GM18508 (cell line): ENCODE data around the gene USE1.

Experiments
- ATAC-seq: cut with Tn5 transposase; IDR thresholded peaks from one replicate; pipeline ENCODE4 v1.9.1; 2021; ENCODE audit warnings: moderate number of reproducible peaks; ENCODE audit not compliant: insufficient read depth, unreplicated experiment

The USE1 gene

DNA sequence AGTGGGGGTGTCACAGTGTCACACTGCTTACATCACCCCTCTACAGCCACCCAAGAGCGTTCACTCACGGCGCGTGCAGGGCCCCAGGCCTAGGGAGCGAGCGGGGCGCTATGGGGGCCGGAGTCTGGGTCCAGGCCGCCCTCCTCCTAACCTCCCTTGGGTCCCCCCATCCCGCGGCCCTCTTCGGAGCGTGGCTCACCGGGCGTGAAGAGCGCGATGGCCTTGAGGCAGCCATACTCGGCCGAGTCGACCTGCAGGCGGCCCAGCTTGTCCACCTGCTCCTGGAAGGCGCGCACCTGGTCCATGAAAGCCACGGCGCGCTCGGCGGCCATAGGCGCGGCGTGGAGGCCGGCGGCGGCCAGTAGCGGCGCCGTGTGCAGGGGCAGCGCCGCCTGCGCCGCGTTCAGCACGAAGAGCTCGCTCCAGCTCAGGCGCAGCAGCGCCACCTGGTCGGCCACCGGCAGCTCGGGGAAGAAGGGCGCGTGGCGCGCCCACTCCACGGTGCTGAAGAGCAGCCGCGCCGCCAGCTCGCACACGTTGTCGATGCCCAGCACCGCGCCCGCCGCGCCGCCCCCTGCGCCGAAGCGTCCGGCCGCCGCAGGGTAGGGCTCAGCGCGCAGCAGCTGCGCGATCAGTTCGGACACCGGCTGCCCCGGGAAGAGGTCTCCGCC, 20.3 kb downstream of the USE1 start:
- ATAC-seq, result no peak

DNA sequence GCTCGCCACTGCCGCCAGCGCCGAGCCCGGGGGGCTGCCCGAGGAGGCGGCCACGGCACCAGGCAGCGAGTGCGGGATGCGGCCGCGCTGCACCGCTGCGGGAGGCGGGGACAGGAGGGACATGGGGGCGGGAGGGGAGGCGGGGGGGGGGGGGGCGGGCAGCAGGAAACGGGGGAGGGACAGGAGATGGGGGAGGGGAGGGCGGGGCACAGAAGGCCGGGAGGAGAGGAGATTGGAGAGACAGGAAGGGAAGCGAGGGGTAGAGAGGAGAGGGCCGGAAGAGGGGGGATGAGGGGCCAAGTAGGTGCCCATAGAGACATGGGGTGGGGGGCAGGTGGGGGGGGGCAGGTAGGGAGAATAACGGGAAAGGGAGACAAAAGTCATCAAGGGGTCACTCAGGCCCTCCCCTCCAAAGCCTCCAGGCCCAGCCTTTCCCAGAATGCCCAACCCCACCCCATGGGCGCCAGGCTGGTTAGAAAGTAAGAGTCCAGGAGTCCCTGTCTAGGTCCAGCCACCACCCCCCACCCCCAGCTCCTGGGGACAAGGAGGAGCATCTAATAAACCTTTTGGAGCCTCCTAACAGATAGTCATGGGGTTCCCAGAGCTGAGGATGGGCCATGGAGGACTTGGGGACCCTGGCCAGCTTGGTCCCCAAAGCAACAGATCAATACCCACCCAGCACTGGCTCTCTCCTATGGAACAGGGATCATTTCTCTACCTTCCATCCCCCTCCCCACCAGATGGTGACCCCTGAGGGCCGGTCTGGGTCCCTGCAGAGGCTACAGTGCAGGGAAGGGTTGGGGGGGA, 21.0 kb downstream of the USE1 start:
- no peak for ATAC-seq

DNA sequence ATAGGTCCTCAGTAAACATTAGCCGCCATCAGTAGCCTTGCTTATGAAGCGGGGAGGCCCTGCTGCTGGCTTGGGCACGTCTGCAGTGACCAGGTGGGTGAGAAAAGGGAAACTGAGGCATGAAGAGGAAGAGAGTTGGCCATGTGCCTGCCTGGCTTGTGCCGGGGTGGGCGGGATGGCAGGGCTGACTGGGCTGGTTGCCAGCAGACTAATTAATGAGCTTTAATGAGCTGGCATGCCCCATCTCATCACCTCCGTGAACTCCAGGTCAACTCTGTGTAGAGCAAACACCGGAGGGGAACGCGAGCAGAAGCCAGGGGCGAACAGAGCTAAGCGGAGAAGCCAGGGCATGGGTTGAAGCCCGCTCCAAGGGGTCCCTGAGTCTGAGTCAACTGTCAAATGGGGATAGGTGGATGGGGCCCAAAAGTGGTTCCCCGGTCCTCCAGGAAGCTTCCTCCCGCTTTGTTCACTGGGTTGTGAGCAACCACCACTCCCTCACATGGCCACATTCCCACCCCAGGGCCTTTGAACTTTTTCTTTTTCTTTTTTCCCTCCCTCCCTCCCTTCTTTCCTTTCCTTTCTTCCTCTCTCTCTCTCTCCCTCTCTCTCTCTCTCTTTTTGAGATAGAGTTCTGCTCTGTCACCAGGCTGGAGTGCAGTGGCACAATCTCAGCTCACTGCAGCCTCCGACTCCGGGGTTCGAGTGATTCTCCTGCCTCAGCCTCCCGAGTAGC, 21.8 kb downstream of the USE1 start:
- ATAC-seq, result no peak

DNA sequence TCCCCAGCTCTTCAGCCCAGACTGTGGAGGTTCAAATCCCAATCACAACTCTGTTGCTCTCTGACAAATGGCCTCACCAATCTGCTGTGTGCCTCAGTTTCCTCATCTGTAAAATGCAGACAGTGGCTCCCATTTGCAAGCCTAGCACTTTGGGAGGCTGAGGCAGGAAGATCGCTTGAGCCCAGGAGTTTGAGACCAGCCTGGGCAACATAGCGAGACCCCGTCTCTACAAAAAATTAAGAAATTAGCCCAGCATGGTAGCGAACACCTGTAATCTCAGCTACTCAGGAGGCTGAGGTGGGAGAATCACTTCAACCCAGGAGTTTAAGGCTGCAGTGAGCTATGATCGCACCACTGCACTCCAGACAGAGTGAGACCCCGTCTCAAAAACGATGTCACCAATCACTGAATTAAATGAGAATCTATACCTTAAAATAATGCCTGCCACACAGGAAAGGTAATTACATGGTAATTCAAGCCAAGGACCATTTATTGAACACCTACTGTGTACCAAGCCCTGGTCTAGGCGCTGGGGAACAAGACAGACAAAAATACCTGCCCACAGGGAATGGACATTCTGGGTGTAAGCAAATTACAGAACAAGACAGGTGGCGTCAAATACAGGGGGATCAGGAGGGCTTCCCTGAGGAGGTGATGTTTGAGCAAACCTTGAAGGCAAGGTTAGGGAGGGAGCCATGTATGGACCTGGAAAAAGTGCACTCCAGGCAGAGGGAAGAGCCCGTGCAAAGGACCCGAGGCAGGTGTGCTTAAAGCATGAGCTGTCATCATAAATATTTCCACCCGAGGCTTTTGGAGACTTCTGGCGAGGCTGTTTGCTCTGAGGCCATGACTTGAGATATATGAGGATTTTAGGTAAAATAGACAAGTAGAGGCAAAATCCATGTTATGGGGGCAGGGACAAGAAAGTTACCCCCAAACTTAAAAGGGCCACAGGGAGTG, 22.9 kb downstream of the USE1 start:
- ATAC-seq, result no peak

DNA sequence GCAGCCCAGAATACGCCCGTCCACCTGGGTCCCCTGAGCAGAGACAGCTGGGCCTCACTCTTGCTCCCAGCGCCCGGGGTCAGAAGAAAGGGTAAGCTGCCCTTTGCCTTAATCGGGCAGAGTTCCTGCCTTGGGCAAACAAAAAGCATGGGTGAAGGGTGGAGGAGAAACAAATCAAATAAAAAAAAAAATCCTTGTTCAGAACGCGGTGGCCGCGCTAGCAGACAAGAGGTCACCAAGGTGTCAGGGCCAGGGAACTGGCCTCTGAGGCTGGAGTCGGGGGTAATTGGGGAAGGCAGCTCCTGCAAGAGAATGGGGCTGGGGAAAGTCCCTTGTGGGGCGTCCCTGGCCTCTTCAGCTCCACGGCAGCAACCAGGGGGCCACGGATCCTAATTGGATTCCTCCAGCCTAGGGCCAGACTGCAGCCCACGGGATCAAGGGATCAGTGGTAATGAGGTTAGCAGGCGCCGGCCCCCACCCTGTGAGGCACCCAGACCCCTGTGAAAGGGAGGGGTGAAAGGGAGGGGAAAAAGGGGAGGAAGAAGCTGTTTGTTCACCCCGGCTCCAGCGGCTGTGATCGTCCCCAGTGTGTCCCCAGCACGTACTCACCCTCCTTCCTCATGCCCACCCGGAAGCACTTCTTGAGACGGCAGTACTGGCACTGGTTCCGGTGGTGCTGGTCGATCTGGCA, 25.1 kb downstream of the USE1 start:
- no peak for ATAC-seq

DNA sequence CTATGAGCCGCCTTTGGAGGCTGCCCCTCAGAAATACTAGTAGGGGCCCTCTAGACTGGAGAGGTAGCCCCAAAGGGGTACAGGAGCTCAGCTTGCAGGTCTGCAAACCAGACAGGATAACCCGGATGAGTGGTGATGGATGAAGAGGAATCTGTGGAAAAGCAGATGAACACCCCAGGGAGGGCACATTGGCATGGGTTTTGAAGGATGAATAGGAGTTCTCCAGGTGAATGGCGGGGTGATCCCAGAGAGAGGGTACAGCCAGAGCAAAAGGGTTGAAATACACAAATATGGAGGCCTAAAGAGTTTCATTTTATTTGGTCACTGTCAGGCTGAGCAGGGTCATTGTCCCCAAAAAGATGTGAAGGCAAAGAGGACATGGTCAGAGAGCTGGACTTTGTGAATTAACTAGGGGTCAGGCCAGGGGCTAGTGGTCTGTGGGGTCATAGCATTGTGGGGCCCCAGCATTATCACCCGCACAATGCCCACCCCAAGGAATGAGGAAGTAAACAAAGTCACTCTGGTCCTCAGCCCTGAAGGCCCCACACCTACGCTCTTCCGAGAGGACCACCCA, 25.8 kb downstream of the USE1 start:
- no peak for ATAC-seq

- no peak for ATAC-seq
Measured at GRCh38 chr19:17242431-17243208, 27.5 kb downstream of the USE1 start.

GRCh38 chr19:17243211-17243829, 28.2 kb downstream of the USE1 start:
- ATAC-seq, result no peak

- no peak for ATAC-seq
Measured at GRCh38 chr19:17243830-17244617, 28.9 kb downstream of the USE1 start.

DNA sequence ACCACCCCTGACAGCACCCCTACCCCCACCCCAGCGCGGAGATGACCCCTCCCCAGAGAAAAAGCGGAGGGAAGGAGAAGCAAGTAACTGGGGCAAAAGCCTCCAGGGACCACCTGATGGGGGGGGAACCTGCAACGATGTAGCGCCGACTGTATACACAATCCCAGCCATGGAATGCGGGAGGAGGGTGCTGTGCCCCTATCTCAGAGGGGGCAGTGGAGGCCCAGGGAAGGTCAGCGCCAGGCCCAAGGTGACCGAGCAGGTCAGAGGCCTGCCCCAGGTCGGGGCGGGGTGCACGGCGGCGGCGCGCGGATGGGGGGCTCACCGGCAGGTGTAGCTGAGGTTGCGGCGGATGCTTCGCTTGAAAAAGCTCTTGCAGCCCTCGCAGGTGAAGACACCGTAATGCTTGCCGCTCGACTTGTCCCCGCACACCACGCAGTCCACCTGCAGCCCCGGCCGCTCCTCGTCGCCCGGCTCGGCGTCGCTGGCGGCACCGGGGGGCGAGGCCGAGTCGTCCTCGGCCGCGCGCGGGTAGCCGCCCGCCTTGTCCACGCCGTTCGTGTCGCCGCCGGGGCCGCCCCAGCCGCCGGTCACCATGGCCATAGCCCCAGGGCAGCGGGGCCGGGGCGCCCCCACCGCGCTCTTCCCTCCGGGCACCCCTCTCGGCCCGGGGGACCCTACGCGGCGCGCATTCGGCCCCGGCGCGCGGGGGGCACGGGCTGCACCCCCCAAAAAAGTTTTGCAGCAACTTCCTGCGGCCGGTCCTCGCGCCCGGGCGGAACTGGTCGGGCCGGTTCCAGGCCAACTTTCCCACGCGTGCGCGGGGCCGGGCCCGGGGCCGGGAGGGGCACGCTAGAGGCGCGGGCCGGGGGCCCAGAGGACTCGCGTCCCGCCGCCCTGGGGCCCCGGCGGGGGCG, 29.7 kb downstream of the USE1 start:
- ATAC-seq, result no peak

DNA sequence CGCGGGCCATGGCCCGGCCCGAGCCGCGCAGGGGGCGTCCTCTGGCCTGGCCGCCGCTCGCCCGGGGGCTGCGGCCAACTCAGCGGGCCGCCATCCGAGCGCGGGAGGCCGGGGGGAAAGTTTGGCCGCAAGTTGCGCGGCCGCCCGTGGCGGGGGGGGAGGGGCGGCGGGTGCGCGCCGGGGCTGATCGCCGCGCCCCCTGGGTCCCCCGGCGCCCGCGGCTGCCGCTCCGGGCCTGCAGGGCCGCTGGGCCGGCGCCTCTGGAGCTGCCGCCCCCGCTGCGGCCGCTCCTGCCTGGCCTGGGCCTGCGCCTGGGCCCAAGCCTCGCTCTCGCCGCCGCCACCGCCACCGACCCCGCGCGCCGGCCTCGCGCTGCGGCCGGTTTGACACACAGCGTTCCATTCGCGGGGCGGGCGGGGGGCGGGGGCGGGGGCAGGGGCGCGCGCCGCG, 30.4 kb downstream of the USE1 start, which contains the start of gene NR2F6:
TSS of gene NR2F6 (minus strand) at position 385 of the 450 bp plus-strand sequence. CDS start 699 bp downstream, outside the sequence.
- no peak for ATAC-seq

- ATAC-seq, result no peak
Measured at GRCh38 chr19:17246681-17247425, 31.7 kb downstream of the USE1 start.

- no peak for ATAC-seq
Measured at GRCh38 chr19:17248011-17248776, 33.0 kb downstream of the USE1 start.

- ATAC-seq, result no peak
Measured at GRCh38 chr19:17249887-17250548, 34.9 kb downstream of the USE1 start.
